Astrocyte of the hippocampus (primary cell): ENCODE measurements around the gene SMURF1.

Source experiments
- DNase-seq: peaks from one replicate; pipeline ENCODE4 v3.0.0; 2011; ENCODE audit warnings: low read depth, low spot score

SMURF1 gene

GRCh38 chr7:98988641-98989040 is 155.3 kb downstream of the SMURF1 start:
- no peak for DNase-seq

- DNase-seq: no peak
Measured at GRCh38 chr7:98985945-98986344, 158.0 kb downstream of the SMURF1 start.

GRCh38 chr7:98985406-98985805 is 158.5 kb downstream of the SMURF1 start:
- DNase-seq: no peak

GRCh38 chr7:98984126-98984525 is 159.8 kb downstream of the SMURF1 start:
- DNase-seq: no peak

- no peak for DNase-seq
Measured at GRCh38 chr7:98982686-98983085, 161.2 kb downstream of the SMURF1 start.

GRCh38 chr7:98981701-98982100 is 162.2 kb downstream of the SMURF1 start:
- DNase-seq: no peak

GRCh38 chr7:98978672-98979071 is 165.2 kb downstream of the SMURF1 start:
- no peak for DNase-seq
